H1 (cell line): ENCODE data around the gene TMTC2. TPM values are rescaled to one million over a fixed set of nuclear protein-coding genes. Genes with fewer than 3 reads are reported as not detected.

Experiments used
- CTCF ChIA-PET: fragments of 300-600 bp; sonication (Branson Sonifier 250); formaldehyde crosslinking; loops from one replicate; lab custom pipeline; 2021; ENCODE audit not compliant: partially characterized antibody; lab: Charles Lee
- POLR2A ChIA-PET: fragments of 300-600 bp; sonication (Branson Sonifier 250); formaldehyde crosslinking; loops from one replicate; lab custom pipeline; 2021; ENCODE audit warnings: inconsistent platforms; ENCODE audit not compliant: partially characterized antibody; lab: Charles Lee
- DNase-seq, 2 experiments: peaks; one replicate each; pipeline versions ENCODE4 v3.0.0 to v3.0.0-alpha.2; 2010 to 2022; ENCODE audit warnings: low spot score in 2 of 2, low read depth in 1 of 2, mixed read lengths in 1 of 2
- FAIRE-seq: peaks from 2 replicates; lab custom pipeline; 2011; peaks lifted over from hg19 to GRCh38; lab: Jason Lieb, UNC
- H2AFZ ChIP-seq: 2 replicates; pipeline ENCODE4 v1.8.1; 2012; ENCODE audit warnings: low read length, inconsistent platforms
- H2AK5ac ChIP-seq: 2 replicates; pipeline ENCODE4 v1.6.1; 2013; ENCODE audit warnings: low read depth, low read length
- H2BK120ac ChIP-seq: replicated peaks from 2 replicates; pipeline ENCODE3; 2013; ENCODE audit warnings: low read depth, low read length, inconsistent platforms
- H2BK12ac ChIP-seq: 2 replicates; pipeline ENCODE4 v1.6.1; 2013; ENCODE audit warnings: low read depth, low read length
- H2BK15ac ChIP-seq: 2 replicates; pipeline ENCODE4 v1.6.1; 2013; ENCODE audit warnings: low read length
- H2BK20ac ChIP-seq: 2 replicates; pipeline ENCODE4 v1.6.1; 2013; ENCODE audit warnings: low read length
- H2BK5ac ChIP-seq: 2 replicates; pipeline ENCODE4 v1.6.1; 2013; ENCODE audit warnings: low read depth, low read length
- H3K14ac ChIP-seq: 2 replicates; pipeline ENCODE4 v1.6.1; 2013; ENCODE audit warnings: inconsistent platforms; ENCODE audit not compliant: insufficient read length
- H3K18ac ChIP-seq: 2 replicates; pipeline ENCODE4 v1.6.1; 2013; ENCODE audit warnings: low read length; ENCODE audit errors: extremely low read depth
- H3K23ac ChIP-seq: 2 replicates; pipeline ENCODE4 v1.6.1; 2013; ENCODE audit warnings: inconsistent platforms; ENCODE audit not compliant: insufficient read length
- H3K23me2 ChIP-seq: 2 replicates; pipeline ENCODE4 v1.6.1; 2013; ENCODE audit warnings: low read depth, low read length
- H3K27ac ChIP-seq: 2 replicates; pipeline ENCODE4 v1.6.1; 2011; ENCODE audit warnings: low read depth, low read length, inconsistent platforms
- H3K27me3 ChIP-seq, 4 experiments: replicated peaks in 1 of 4; 1 replicate in 1 of 4; 2 replicates in 3 of 4; pipeline versions ENCODE4 v1.6.1 to v1.8.1; 2011 to 2013; ENCODE audit warnings: low read length in 3 of 4, mild to moderate bottlenecking in 3 of 4, inconsistent platforms in 2 of 4, mixed read lengths in 2 of 4, moderate library complexity in 1 of 4; ENCODE audit not compliant: control insufficient read depth in 3 of 4, insufficient read depth in 3 of 4; ENCODE audit errors: extremely low read depth in 1 of 4
- H3K36me3 ChIP-seq, 4 experiments: 2 replicates each; pipeline versions ENCODE4 v1.6.1 to v1.8.1; 2011 to 2013; ENCODE audit warnings: mild to moderate bottlenecking in 4 of 4, low read length in 3 of 4, moderate library complexity in 2 of 4, control low read depth in 1 of 4, inconsistent platforms in 1 of 4; ENCODE audit not compliant: insufficient read depth in 4 of 4, control insufficient read depth in 2 of 4
- H3K4ac ChIP-seq: replicated peaks from 2 replicates; pipeline ENCODE3; 2013; ENCODE audit warnings: low read length, low read depth, mixed read lengths, inconsistent platforms; ENCODE audit not compliant: insufficient read length
- H3K4me1 ChIP-seq, 4 experiments: replicated peaks in 1 of 4; 1 replicate in 1 of 4; 2 replicates in 3 of 4; pipeline versions ENCODE4 v1.6.1 to v1.8.1; 2011 to 2013; ENCODE audit warnings: low read length in 3 of 4, inconsistent platforms in 2 of 4, mixed read lengths in 1 of 4; ENCODE audit not compliant: insufficient read depth in 4 of 4, control insufficient read depth in 3 of 4
- H3K4me2 ChIP-seq, 2 experiments: 2 replicates each; pipeline versions ENCODE4 v1.6.1 to v1.8.1; 2011 to 2013; ENCODE audit warnings: low read depth in 2 of 2, low read length in 2 of 2, control low read depth in 1 of 2, inconsistent platforms in 1 of 2, mild to moderate bottlenecking in 1 of 2; ENCODE audit not compliant: insufficient read depth in 1 of 2
- H3K4me3 ChIP-seq, 4 experiments: fragments of 200-600, 300-600 bp in 1 of 4; sonication (generic), shearing (Covaris generic), sonication (Bioruptor Twin) in 1 of 4; 2 replicates each; pipeline versions ENCODE4 v1.5.1 to v1.8.1; 2011 to 2016; ENCODE audit warnings: low read length in 4 of 4, low read depth in 3 of 4, control low read depth in 2 of 4, inconsistent platforms in 2 of 4, mild to moderate bottlenecking in 2 of 4, mixed read lengths in 1 of 4, moderate library complexity in 1 of 4; ENCODE audit not compliant: insufficient read depth in 2 of 4; ENCODE audit errors: extremely low read depth in 1 of 4
- H3K56ac ChIP-seq: replicated peaks from 2 replicates; pipeline ENCODE3; 2013; ENCODE audit warnings: low read depth, mild to moderate bottlenecking, mixed read lengths, low read length, inconsistent platforms; ENCODE audit not compliant: insufficient read length
- H3K79me1 ChIP-seq: 2 replicates; pipeline ENCODE4 v1.6.1; 2013; ENCODE audit warnings: low read depth, low read length, control low read depth
- H3K79me2 ChIP-seq, 2 experiments: 2 replicates each; pipeline versions ENCODE4 v1.6.1 to v1.8.1; 2012 to 2013; ENCODE audit warnings: low read length in 2 of 2, mild to moderate bottlenecking in 2 of 2, inconsistent platforms in 1 of 2; ENCODE audit not compliant: insufficient read depth in 2 of 2, control insufficient read depth in 1 of 2
- H3K9ac ChIP-seq, 4 experiments: replicated peaks in 1 of 4; 1 replicate in 1 of 4; 2 replicates in 3 of 4; pipeline versions ENCODE4 v1.6.1 to v1.8.1; 2011 to 2013; ENCODE audit warnings: low read depth in 3 of 4, low read length in 3 of 4, control low read depth in 2 of 4, mild to moderate bottlenecking in 2 of 4, moderate library complexity in 2 of 4, inconsistent platforms in 1 of 4; ENCODE audit errors: extremely low read depth in 1 of 4
- H3K9me3 ChIP-seq, 2 experiments: 2 replicates each; pipeline versions ENCODE4 v1.6.1 to v1.8.1; 2012 to 2013; ENCODE audit warnings: mild to moderate bottlenecking in 2 of 2, moderate library complexity in 2 of 2, control low read depth in 1 of 2, inconsistent platforms in 1 of 2, low read depth in 1 of 2, low read length in 1 of 2, mixed read lengths in 1 of 2; ENCODE audit not compliant: insufficient read depth in 2 of 2
- H4K20me1 ChIP-seq, 2 experiments: replicated peaks in 1 of 2; 2 replicates each; pipeline versions ENCODE3 to v1.8.1; 2011 to 2013; ENCODE audit warnings: inconsistent platforms in 2 of 2, low read length in 2 of 2, mild to moderate bottlenecking in 1 of 2; ENCODE audit not compliant: insufficient read depth in 2 of 2, control insufficient read depth in 1 of 2
- H4K5ac ChIP-seq: 2 replicates; pipeline ENCODE4 v1.6.1; 2013; ENCODE audit warnings: low read length, low read depth, mixed read lengths, inconsistent platforms; ENCODE audit not compliant: insufficient read length
- H4K8ac ChIP-seq: 2 replicates; pipeline ENCODE4 v1.8.0; 2013; ENCODE audit warnings: mild to moderate bottlenecking, moderate library complexity, low read length, inconsistent platforms; ENCODE audit not compliant: insufficient read depth; ENCODE audit errors: extremely low read depth
- H4K91ac ChIP-seq: replicated peaks from 2 replicates; pipeline ENCODE3; 2013; ENCODE audit warnings: low read length, mixed read lengths, inconsistent platforms; ENCODE audit not compliant: insufficient read length
- ATF2 ChIP-seq: IDR thresholded peaks from 2 replicates; pipeline ENCODE4 v1.6.1; 2012; ENCODE audit warnings: low read length, inconsistent platforms
- CBX8 ChIP-seq: fragments of 300-800, 300-1000 bp; sonication (generic); IDR thresholded peaks from 2 replicates; pipeline ENCODE4 v1.7.1; 2016; ENCODE audit warnings: low read depth, low read length, borderline replicate concordance
- CEBPB ChIP-seq: IDR thresholded peaks from 2 replicates; pipeline ENCODE4 v1.6.1; 2012; ENCODE audit warnings: low read depth, low read length
- CTBP2 ChIP-seq: IDR thresholded peaks from 2 replicates; pipeline ENCODE4 v1.7.0; 2011; ENCODE audit warnings: borderline replicate concordance, mild to moderate bottlenecking, moderate library complexity, mixed read lengths, low read length; ENCODE audit not compliant: insufficient read depth, insufficient read length
- E2F6 ChIP-seq: IDR thresholded peaks from 2 replicates; pipeline ENCODE4 v1.6.1; 2012; ENCODE audit warnings: inconsistent platforms
- FOSL1 ChIP-seq: IDR thresholded peaks from 2 replicates; pipeline ENCODE4 v1.6.1; 2011; ENCODE audit warnings: mild to moderate bottlenecking, low read depth, low read length, moderate library complexity; ENCODE audit not compliant: insufficient read depth
- HDAC2 ChIP-seq, 2 experiments: fragments of 300-600 bp in 1 of 2; sonication (generic) in 1 of 2; IDR thresholded peaks; 2 replicates each; pipeline ENCODE4 v1.6.1; 2011 to 2012; ENCODE audit warnings: low read depth in 2 of 2, low read length in 2 of 2, mild to moderate bottlenecking in 2 of 2, moderate library complexity in 2 of 2, borderline replicate concordance in 1 of 2, inconsistent platforms in 1 of 2
- POLR2AphosphoS5 ChIP-seq: IDR thresholded peaks from 2 replicates; pipeline ENCODE4 v1.6.1; 2011; ENCODE audit warnings: low read depth, low read length
- SIN3A ChIP-seq, 2 experiments: IDR thresholded peaks in 1 of 2; conservative IDR thresholded peaks in 1 of 2; 2 replicates each; pipeline ENCODE4 v1.6.1; 2011 to 2012; ENCODE audit warnings: low read length in 2 of 2, improper control_type of control experiment in 1 of 2, low read depth in 1 of 2, mild to moderate bottlenecking in 1 of 2
- SUZ12 ChIP-seq: fragments of 200-600 bp; sonication (generic); IDR thresholded peaks from 2 replicates; pipeline ENCODE4 v1.6.1; 2012; ENCODE audit warnings: mild to moderate bottlenecking, inconsistent platforms, low read length, moderate library complexity, mixed read lengths
- YY1 ChIP-seq: IDR thresholded peaks from 2 replicates; pipeline ENCODE4 v1.6.1; 2011; ENCODE audit warnings: low read depth, mild to moderate bottlenecking, low read length
- WGBS, 2 experiments: shearing (Covaris generic) in 1 of 2; methylation state at CpG; one replicate each; pipeline versions ENCODE4 v1.1.6 to v1.1.7; 2013 to 2015; ENCODE audit warnings: low lambda C conversion rate in 2 of 2, mixed read lengths in 2 of 2, inconsistent platforms in 1 of 2, low coverage in 1 of 2, missing lambda C conversion rate in 1 of 2; ENCODE audit not compliant: insufficient replicate concordance in 2 of 2, insufficient coverage in 1 of 2, insufficient read length in 1 of 2; ENCODE audit errors: extremely low coverage in 1 of 2, missing lambda C conversion rate in 1 of 2; 5-methylcytosine and 5-hydroxymethylcytosine counted together
- polyA plus RNA-seq, 7 experiments: library from polyadenylated mRNA; depleted of rRNA in 3 of 7; stranded (reverse) in 5 of 7; unstranded in 2 of 7; fragments of >200 nt in 5 of 7; fragments of 200-250 nt in 2 of 7; gene quantifications; 1 replicate in 5 of 7; 2 replicates in 1 of 7; 4 replicates in 1 of 7; pipeline versions ENCODE4 v1.2.1 to v1.2.3, GENCODE V29; 2011 to 2013; ENCODE audit warnings: missing spikeins in 2 of 7, mixed read lengths in 2 of 7
- total RNA-seq: library from RNA; stranded (reverse); fragmentation: NEBNext Ultra II Directional; extraction: Animal tissue kit (Norgen Biotek cat#: 25700); gene quantifications from 2 replicates; pipeline ENCODE4 v1.2.1, GENCODE V29; 2021

Gene TMTC2
- total and polyA plus RNA-seq, 2 of the 8 experiments (the other 6 are each of a cell fraction or from before 2014, with no cell fraction given), result 2.3 to 3.9 TPM

GRCh38 chr12:82876075-82876474 lies 189.4 kb downstream of the TMTC2 start:
- no peak overlapping the region for H3K18ac ChIP-seq
- no peaks in the 10 kb centered on the region for H4K20me1 ChIP-seq
- no peak overlapping the region for H4K91ac ChIP-seq
- whole genome bisulfite sequencing, 2 experiments, result 88% methylated on average over 1 of the region's 2 CpGs; no CpG with 5 or more reads in 1 of the 2 experiments
- FAIRE-seq, result no peak
- H3K23ac ChIP-seq, result no peak overlapping the region
- ChIA-PET CTCF (no interaction called here), POLR2A (no interaction called here)
- H2BK20ac ChIP-seq, result no peak overlapping the region
- no peak for DNase-seq
- no peak overlapping the region for H4K8ac ChIP-seq
- H3K27ac ChIP-seq, result no peak overlapping the region
- no peak overlapping the region for H3K4ac ChIP-seq
- H2BK12ac ChIP-seq, result no peak overlapping the region
- no peaks in the 10 kb centered on the region; the same call in 1 of the 2 replicates for H3K23me2 ChIP-seq
- H2AK5ac ChIP-seq, result no peak overlapping the region
- no peaks in the 10 kb centered on the region for H3K36me3 ChIP-seq
- no peak overlapping the region for H2BK5ac ChIP-seq
- no peaks in the 10 kb centered on the region for H3K9me3 ChIP-seq
- H2BK15ac ChIP-seq, result no peak overlapping the region
- no peak overlapping the region for H4K5ac ChIP-seq
- H3K79me2 ChIP-seq, result 0 out of 4 replicates have a peak, but pooled peaks cover 0 to 3% of the 10 kb centered on the region in 2 experiments
- no peak overlapping the region for H3K9ac ChIP-seq
- no peaks in the 10 kb centered on the region for H3K27me3 ChIP-seq
- no peak overlapping the region for H3K4me2 ChIP-seq
- H3K14ac ChIP-seq, result no peak overlapping the region
- H2AFZ ChIP-seq, result no peak overlapping the region
- no peak overlapping the region for H2BK120ac ChIP-seq
- H3K56ac ChIP-seq, result no peak overlapping the region
- peaks cover 0 to 3% (median 0%) of the 10 kb centered on the region in 4 experiments; a peak in 2 of 7 replicates for H3K4me1 ChIP-seq
- H3K4me3 ChIP-seq, result no peak overlapping the region
- no peaks in the 10 kb centered on the region for H3K79me1 ChIP-seq
- no peak for TF ChIP-seq SIN3A (conservative IDR thresholded peaks at IDR 0.05 in 1 of 2, IDR thresholded peaks at IDR 0.05 in 1 of 2; ENCODE audit: low read depth in 1 of 2, low read length in 2 of 2)
- no peak for TF ChIP-seq CEBPB
- no peak for TF ChIP-seq SUZ12
- no peak for TF ChIP-seq E2F6
- no peak for TF ChIP-seq CBX8
- TF ChIP-seq POLR2AphosphoS5, result no peak
- TF ChIP-seq CTBP2, result no peak
- no peak for TF ChIP-seq ATF2
- no peak for TF ChIP-seq HDAC2 (IDR thresholded peaks at IDR 0.05; ENCODE audit: borderline replicate concordance in 1 of 2, low read depth in 2 of 2, low read length in 2 of 2)
- no peak for TF ChIP-seq YY1
- TF ChIP-seq FOSL1, result no peak
